Thoracic aorta (tissue), 2 donors: ENCODE measurements around the gene PPME1. TPM values are rescaled to one million over a fixed set of nuclear protein-coding genes. Genes with fewer than 3 reads are reported as not detected.
"Not testable (repeated sequence)": the region's sequence is repeated elsewhere in the genome, so short reads cannot be mapped to it uniquely, and the experiment has no call there.

ENCODE experiments used
- ATAC-seq: fragments of 150-250 bp; one replicate; pipeline ENCODE4 v1.8.0; 2017; ENCODE audit warnings: low read depth; ENCODE audit not compliant: insufficient number of reproducible peaks, low FRiP score
- DNase-seq: peaks from one replicate; pipeline ENCODE4 v3.0.0-alpha.2; 2020; ENCODE audit warnings: low spot score
- H3K27ac ChIP-seq, 2 donors: fragments of 200-600 bp; sonication (generic); 1 replicate in 1 of 2; 2 replicates in 1 of 2; pipeline ENCODE4 v1.5.1; 2016; ENCODE audit warnings: mild to moderate bottlenecking in 2 of 2, moderate library complexity in 2 of 2
- H3K27me3 ChIP-seq: fragments of 200-600 bp; sonication (generic); replicated peaks from 2 replicates; pipeline ENCODE4 v1.6.0; 2016; ENCODE audit warnings: mild to moderate bottlenecking; ENCODE audit not compliant: insufficient read depth
- H3K36me3 ChIP-seq: fragments of 200-600 bp; sonication (generic); one replicate; pipeline ENCODE4 v1.5.1; 2016
- H3K4me1 ChIP-seq, 2 donors: fragments of 200-600 bp; sonication (generic); 1 replicate in 1 of 2; 2 replicates in 1 of 2; pipeline versions ENCODE4 v1.5.1 to v1.6.0; 2016; ENCODE audit warnings: low read depth in 2 of 2, mild to moderate bottlenecking in 1 of 2; ENCODE audit not compliant: control insufficient read depth in 1 of 2
- H3K4me3 ChIP-seq: fragments of 200-600 bp; sonication (generic); 2 replicates; pipeline ENCODE4 v1.5.1; 2016; ENCODE audit warnings: mild to moderate bottlenecking
- H3K9me3 ChIP-seq: fragments of 200-600 bp; sonication (generic); 2 replicates; pipeline ENCODE4 v1.5.1; 2016
- CTCF ChIP-seq: fragments of 200-600 bp; sonication (generic); IDR thresholded peaks from one replicate; pipeline ENCODE4 v1.5.1; 2019; ENCODE audit warnings: antibody characterized with exemption
- total RNA-seq, 2 donors: library from RNA; depleted of rRNA; stranded (reverse); fragments of >200 nt; gene quantifications; one replicate each; pipeline versions ENCODE4 v1.1.0 to v1.2.3, GENCODE V29; 2016

PPME1 gene
- 10 to 100 TPM; 31.2 to 37.4 TPM for total RNA-seq

- Histone ChIP-seq H3K27ac (peak within 1 kb of the TSS; percentile 88 to 92), H3K4me3 (peak within 1 kb of the TSS; percentile 85), H3K4me1 (peaks cover 28 to 41% of the 10 kb centered on the region in 2 donors), H3K36me3 (no peaks in the 10 kb centered on the region), H3K27me3 (no peaks in the 10 kb centered on the region), H3K9me3 (no peaks in the 10 kb centered on the region)
- DNase-seq (peak; percentile 94), ATAC-seq (peak; percentile 98)
- peak; percentile 22 for TF ChIP-seq CTCF
These were observed at the start of gene PPME1, which contains the start of gene C2CD3 for GRCh38 chr11:74170694-74171629. Gene PPME1 (plus strand): TSS chr11:74171289. CDS start chr11:74171422, 133 bp downstream. Gene C2CD3 (minus strand): TSS chr11:74171002. CDS start chr11:74170792, 210 bp downstream.

GRCh38 chr11:74121804-74122203 is 49.3 kb upstream of the PPME1 start:
- no peak overlapping the region for H3K4me3 ChIP-seq
- H3K27ac ChIP-seq = no peak overlapping the region
- no peaks in the 10 kb centered on the region for H3K9me3 ChIP-seq
- DNase-seq (no peak), ATAC-seq (no peak)
- H3K36me3 ChIP-seq = peaks cover 10% of the 10 kb centered on the region
- H3K4me1 ChIP-seq = no peaks in the 10 kb centered on the region
- no peaks in the 10 kb centered on the region for H3K27me3 ChIP-seq
- TF ChIP-seq CTCF = no peak

- Histone ChIP-seq H3K27ac (no peak overlapping the region), H3K36me3 (peaks cover 7% of the 10 kb centered on the region), H3K4me3 (no peak overlapping the region), H3K27me3 (no peaks in the 10 kb centered on the region), H3K9me3 (no peaks in the 10 kb centered on the region), H3K4me1 (no peaks in the 10 kb centered on the region)
- DNase-seq (no peak), ATAC-seq (no peak)
- no peak for TF ChIP-seq CTCF
These were observed 48.1 kb upstream of the PPME1 start for GRCh38 chr11:74123008-74123448.

- not testable (repeated sequence) for H3K27ac ChIP-seq, H3K36me3 ChIP-seq, ATAC-seq
These were observed 42.0 kb upstream of the PPME1 start for GRCh38 chr11:74129121-74129520.

GRCh38 chr11:74132833-74133232 is 38.3 kb upstream of the PPME1 start:
- TF ChIP-seq CTCF = no peak
- Histone ChIP-seq H3K27ac (no peak overlapping the region), H3K27me3 (no peaks in the 10 kb centered on the region), H3K4me3 (no peak overlapping the region), H3K4me1 (peaks cover under 1% of the 10 kb centered on the region in 2 donors), H3K9me3 (no peaks in the 10 kb centered on the region), H3K36me3 (peaks cover 3% of the 10 kb centered on the region)
- ATAC-seq (no peak), DNase-seq (no peak)

More at GRCh38 chr11:74129121-74129520, 42.0 kb upstream of the PPME1 start:
- H3K4me1 ChIP-seq, H3K4me3 ChIP-seq, H3K9me3 ChIP-seq, DNase-seq, H3K27me3 ChIP-seq: not testable (repeated sequence)
